Sigmoid colon (tissue), 7 donors: Measurements from ENCODE around the gene ZMYM3. TPM values are rescaled to one million over a fixed set of nuclear protein-coding genes. Genes with fewer than 3 reads are reported as not detected.

Experiments used
- DNase-seq: peaks from one replicate; pipeline ENCODE4 v3.0.0-alpha.2; 2019
- H3K27ac ChIP-seq, 4 donors: fragments of 200-600 bp; sonication (generic); one replicate each; pipeline ENCODE4 v1.5.1; 2016 to 2019; ENCODE audit warnings: mild to moderate bottlenecking in 1 of 4
- H3K27me3 ChIP-seq, 3 donors: fragments of 200-600 bp; sonication (generic); one replicate each; pipeline ENCODE4 v1.5.1; 2019; ENCODE audit warnings: mild to moderate bottlenecking in 1 of 3
- H3K36me3 ChIP-seq, 4 donors: fragments of 200-600 bp; sonication (generic); one replicate each; pipeline ENCODE4 v1.5.1; 2016 to 2019
- H3K4me1 ChIP-seq, 4 donors: fragments of 200-600 bp; sonication (generic); one replicate each; pipeline ENCODE4 v1.5.1; 2017 to 2019
- H3K4me3 ChIP-seq, 4 donors: fragments of 200-600 bp; sonication (generic); one replicate each; pipeline ENCODE4 v1.5.1; 2017 to 2019; ENCODE audit warnings: mild to moderate bottlenecking in 2 of 4, moderate library complexity in 1 of 4
- H3K9me3 ChIP-seq, 4 donors: fragments of 200-600 bp in 3 of 4; sonication (generic) in 3 of 4; one replicate each; pipeline versions ENCODE4 v1.5.1 to v1.6.1; 2013 to 2019
- EP300 ChIP-seq, 4 donors: sonication (generic); formaldehyde crosslinking; IDR thresholded peaks; one replicate each; pipeline ENCODE4 v1.6.1; 2017; ENCODE audit warnings: antibody characterized with exemption in 4 of 4
- POLR2A ChIP-seq, 2 donors: fragments of 450-650 bp; IDR thresholded peaks; one replicate each; pipeline ENCODE4 v1.6.1; 2016; ENCODE audit warnings: antibody characterized with exemption in 2 of 2, mild to moderate bottlenecking in 2 of 2, moderate library complexity in 2 of 2
- POLR2AphosphoS5 ChIP-seq, 4 donors: sonication (generic); formaldehyde crosslinking; IDR thresholded peaks; one replicate each; pipeline ENCODE4 v1.6.1; 2017; ENCODE audit warnings: antibody characterized with exemption in 4 of 4
- WGBS, 2 donors: extraction: QIAGEN DNeasy Blood & Tissue Kit; methylation state at CpG; one replicate each; pipeline ENCODE4 v1.1.7; 2013; 5-methylcytosine and 5-hydroxymethylcytosine counted together
- intact Hi-C: fragments of 100-400 bp; cut with DNase I; formaldehyde crosslinking; loops from one replicate; pipeline ENCODE4 v1.15.1; 2023
- polyA plus RNA-seq, 3 donors: library from polyadenylated mRNA; stranded (reverse); fragments of 200-250 nt; gene quantifications; one replicate each; pipeline ENCODE4 v1.2.3, GENCODE V29; 2013
- total RNA-seq, 4 donors: library from RNA; depleted of rRNA; stranded (reverse); fragments of >200 nt; gene quantifications; one replicate each; pipeline ENCODE4 v1.1.0, GENCODE V29; 2016
- TF ChIP-seq, protein P1 (sequence below), 4 experiments: fragments of 450-650 bp in 3 of 4; fragments of 200-600 bp in 1 of 4; IDR thresholded peaks; one replicate each; pipeline ENCODE4 v1.5.1; 2016 to 2019; ENCODE audit warnings: antibody characterized with exemption in 4 of 4, mild to moderate bottlenecking in 3 of 4, moderate library complexity in 2 of 4
- donor health status: healthy with polysubstance abuse.
- donor health status: Bipolar disorder and iron deficiency.
- donor health status: healthy.

ZMYM3 gene
- total and polyA plus RNA-seq, 7 donors, result 2.4 to 23.5 (median 12.4) TPM

DNA sequence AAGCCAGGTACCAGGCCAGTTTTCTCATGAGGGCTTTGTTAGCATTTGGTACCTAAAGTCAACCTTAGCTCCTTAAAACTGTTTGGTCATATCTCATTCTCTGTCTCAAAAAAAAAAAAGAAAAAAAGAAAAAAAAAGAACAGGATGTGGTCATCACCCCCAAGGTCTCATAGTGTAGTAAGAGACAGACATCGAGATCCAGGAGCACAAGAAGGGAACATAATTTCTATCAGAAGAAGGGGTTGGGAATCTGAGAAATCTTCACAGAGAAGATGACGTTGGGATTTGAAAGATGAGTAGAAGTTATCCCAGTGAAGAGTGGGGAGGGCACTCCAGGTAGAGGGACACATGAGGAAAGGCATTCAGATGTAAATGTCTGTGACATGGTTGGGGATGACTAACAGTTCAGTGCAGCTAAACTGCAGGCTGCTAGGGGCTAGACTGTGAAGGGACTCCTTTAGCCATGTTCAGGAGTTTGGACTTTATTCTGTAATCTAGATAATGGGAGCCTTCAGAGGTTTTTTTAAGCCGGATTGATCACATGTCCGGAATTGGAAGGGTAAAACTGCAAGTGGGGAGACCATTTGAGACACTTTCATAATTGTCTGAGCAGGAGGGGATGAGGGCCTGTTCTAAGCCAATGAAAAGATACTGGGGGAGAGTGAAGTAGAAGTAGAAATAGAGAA, 57.8 kb downstream of the ZMYM3 start:
- Histone ChIP-seq H3K36me3 (no peaks in the 10 kb centered on the region), H3K27me3 (no peaks in the 10 kb centered on the region), H3K4me1 (no peaks in the 10 kb centered on the region), H3K4me3 (no peak overlapping the region), H3K9me3 (no peaks in the 10 kb centered on the region), H3K27ac (no peak overlapping the region)
- DNase-seq, result no peak
- intact Hi-C loops, result no loop called here
- TF ChIP-seq EP300 (IDR thresholded peaks at IDR 0.05), result no peak
- no peak for TF ChIP-seq POLR2A (IDR thresholded peaks at IDR 0.05)
- TF ChIP-seq, protein P1, sequence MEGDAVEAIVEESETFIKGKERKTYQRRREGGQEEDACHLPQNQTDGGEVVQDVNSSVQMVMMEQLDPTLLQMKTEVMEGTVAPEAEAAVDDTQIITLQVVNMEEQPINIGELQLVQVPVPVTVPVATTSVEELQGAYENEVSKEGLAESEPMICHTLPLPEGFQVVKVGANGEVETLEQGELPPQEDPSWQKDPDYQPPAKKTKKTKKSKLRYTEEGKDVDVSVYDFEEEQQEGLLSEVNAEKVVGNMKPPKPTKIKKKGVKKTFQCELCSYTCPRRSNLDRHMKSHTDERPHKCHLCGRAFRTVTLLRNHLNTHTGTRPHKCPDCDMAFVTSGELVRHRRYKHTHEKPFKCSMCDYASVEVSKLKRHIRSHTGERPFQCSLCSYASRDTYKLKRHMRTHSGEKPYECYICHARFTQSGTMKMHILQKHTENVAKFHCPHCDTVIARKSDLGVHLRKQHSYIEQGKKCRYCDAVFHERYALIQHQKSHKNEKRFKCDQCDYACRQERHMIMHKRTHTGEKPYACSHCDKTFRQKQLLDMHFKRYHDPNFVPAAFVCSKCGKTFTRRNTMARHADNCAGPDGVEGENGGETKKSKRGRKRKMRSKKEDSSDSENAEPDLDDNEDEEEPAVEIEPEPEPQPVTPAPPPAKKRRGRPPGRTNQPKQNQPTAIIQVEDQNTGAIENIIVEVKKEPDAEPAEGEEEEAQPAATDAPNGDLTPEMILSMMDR (IDR thresholded peaks at IDR 0.05), result no peak
- no peak for TF ChIP-seq POLR2AphosphoS5 (IDR thresholded peaks at IDR 0.05)
- WGBS, 2 donors, result 55 to 68% methylated on average over 4 of the region's 4 CpGs

DNA sequence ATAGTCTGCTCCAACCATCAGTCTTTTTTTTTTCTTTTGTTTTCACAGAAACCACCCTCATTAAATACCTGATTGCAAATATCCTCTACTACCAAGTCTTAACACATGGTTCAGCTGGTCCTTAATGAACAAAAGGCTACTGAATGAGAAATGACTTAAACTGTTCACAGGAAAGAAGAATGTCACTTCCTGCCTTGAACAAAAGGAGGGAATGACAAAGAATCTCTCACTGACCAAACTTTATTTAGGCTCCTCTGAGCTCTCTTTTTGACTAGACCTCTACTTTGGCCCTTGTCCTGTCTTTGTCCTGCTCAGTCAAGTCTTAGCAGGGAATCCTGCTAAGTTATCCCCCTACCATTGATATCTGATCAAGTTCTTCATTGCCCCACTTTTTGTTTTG, 62.7 kb downstream of the ZMYM3 start:
- no peak for DNase-seq
- intact Hi-C loops, result no loop called here
- H3K27ac ChIP-seq, result no peak overlapping the region
- no peaks in the 10 kb centered on the region for H3K9me3 ChIP-seq
- H3K4me3 ChIP-seq, result no peak overlapping the region
- TF ChIP-seq EP300 (IDR thresholded peaks at IDR 0.05), result no peak
- no peak for TF ChIP-seq POLR2A (IDR thresholded peaks at IDR 0.05)
- TF ChIP-seq, protein P1 (IDR thresholded peaks at IDR 0.05), result no peak
- TF ChIP-seq POLR2AphosphoS5 (IDR thresholded peaks at IDR 0.05), result no peak
- H3K4me1 ChIP-seq, result no peaks in the 10 kb centered on the region
- no peaks in the 10 kb centered on the region for H3K27me3 ChIP-seq
- H3K36me3 ChIP-seq, result no peaks in the 10 kb centered on the region

Other genes with a start within 250 kb of the ZMYM3 start
- gene SNX12, start 185.8 kb downstream of the ZMYM3 start, total RNA-seq, result 10 to 100 TPM; 27.6 to 47.4 (median 38.6) TPM
- gene SNX12, start 185.8 kb downstream of the ZMYM3 start, polyA plus RNA-seq, result 10 to 100 TPM; 40.6 to 66.1 (median 52.7) TPM
- gene FOXO4, start 158.3 kb downstream of the ZMYM3 start, total RNA-seq, result 10 to 100 TPM; 22.1 to 34.6 (median 26.2) TPM
- gene FOXO4, start 158.3 kb downstream of the ZMYM3 start, polyA plus RNA-seq, result 10 to 100 TPM; 14.7 to 27.3 (median 19.2) TPM
- not detected for gene CXorf65, start 147.4 kb downstream of the ZMYM3 start, total RNA-seq
- gene CXorf65, start 147.4 kb downstream of the ZMYM3 start, polyA plus RNA-seq, result 1 to 10 TPM in 1 of 3 donors, not detected in 2; 3.4 TPM
- 1 to 10 TPM in 3 of 4 donors, not detected in 1; 1.7 to 8.1 (median 3.2) TPM for gene IL2RG, start 142.6 kb downstream of the ZMYM3 start, total RNA-seq
- 10 to 100 TPM; 14.4 to 90.1 (median 39.1) TPM for gene IL2RG, start 142.6 kb downstream of the ZMYM3 start, polyA plus RNA-seq
- gene MED12, start 135.5 kb downstream of the ZMYM3 start, total RNA-seq, result 10 to 100 TPM; 15.6 to 27.6 (median 24.4) TPM
- 10 to 100 TPM in 2 of 3 donors, 1 to 10 TPM in 1; 4.9 to 17.4 (median 16.1) TPM for gene MED12, start 135.5 kb downstream of the ZMYM3 start, polyA plus RNA-seq
- 1 to 10 TPM in 3 of 4 donors, under 1 TPM in 1; 0.99 to 3.6 (median 2.6) TPM for gene NLGN3, start 109.3 kb downstream of the ZMYM3 start, total RNA-seq
- gene NLGN3, start 109.3 kb downstream of the ZMYM3 start, polyA plus RNA-seq, result under 1 TPM in 2 of 3 donors, not detected in 1; under 0.01 to 0.95 TPM
- gene GJB1, start 30.9 kb downstream of the ZMYM3 start, total RNA-seq, result not detected
- gene GJB1, start 30.9 kb downstream of the ZMYM3 start, polyA plus RNA-seq, result 10 to 100 TPM; 12.6 to 65.6 (median 16.2) TPM
- 100 to 1,000 TPM; 170 to 214 (median 194) TPM for gene NONO, start 29.5 kb upstream of the ZMYM3 start, total RNA-seq
- 100 to 1,000 TPM in 1 of 3 donors, 10 to 100 TPM in 2; 79.8 to 169 (median 87.1) TPM for gene NONO, start 29.5 kb upstream of the ZMYM3 start, polyA plus RNA-seq
- gene ITGB1BP2, start 47.6 kb upstream of the ZMYM3 start, total RNA-seq, result 10 to 100 TPM in 2 of 4 donors, 1 to 10 TPM in 2; 6.3 to 14.1 (median 10.3) TPM
- gene ITGB1BP2, start 47.6 kb upstream of the ZMYM3 start, polyA plus RNA-seq, result 1 to 10 TPM in 2 of 3 donors, not detected in 1; 1.2 to 3.6 TPM
- 10 to 100 TPM; 40.7 to 47.4 (median 43.6) TPM for gene TAF1, start 112.2 kb upstream of the ZMYM3 start, total RNA-seq
- 10 to 100 TPM in 1 of 3 donors, 1 to 10 TPM in 2; 4.9 to 22.3 (median 8.4) TPM for gene TAF1, start 112.2 kb upstream of the ZMYM3 start, polyA plus RNA-seq